Transverse colon (tissue), 4 donors: ENCODE data around the gene ZNF385D. TPM values are rescaled to one million over a fixed set of nuclear protein-coding genes. Genes with fewer than 3 reads are reported as not detected.

ENCODE experiments used
- DNase-seq: peaks from one replicate; pipeline ENCODE4 v3.0.0-alpha.2; 2019
- H3K27ac ChIP-seq, 4 donors: fragments of 200-600 bp; sonication (generic); 2 replicates each; pipeline ENCODE4 v1.5.1; 2016 to 2018; ENCODE audit warnings: inconsistent platforms in 4 of 4
- H3K27me3 ChIP-seq: fragments of 200-600 bp; sonication (generic); 2 replicates; pipeline ENCODE4 v1.5.1; 2017; ENCODE audit warnings: inconsistent platforms
- H3K36me3 ChIP-seq, 4 donors: fragments of 200-600 bp; sonication (generic); 2 replicates each; pipeline ENCODE4 v1.5.1; 2017 to 2019; ENCODE audit warnings: inconsistent platforms in 4 of 4
- H3K4me1 ChIP-seq, 4 donors: fragments of 200-600 bp; sonication (generic); 2 replicates each; pipeline ENCODE4 v1.5.1; 2017 to 2020; ENCODE audit warnings: inconsistent platforms in 4 of 4
- H3K4me3 ChIP-seq, 4 donors: fragments of 200-600 bp; sonication (generic); 1 replicate in 1 of 4; 2 replicates in 3 of 4; pipeline versions ENCODE4 v1.5.1 to v1.6.1; 2017 to 2019; ENCODE audit warnings: inconsistent platforms in 4 of 4
- H3K9me3 ChIP-seq, 2 donors: fragments of 200-600 bp; sonication (generic); 2 replicates each; pipeline ENCODE4 v1.5.1; 2017 to 2019; ENCODE audit warnings: inconsistent platforms in 2 of 2
- EP300 ChIP-seq: sonication (generic); formaldehyde crosslinking; IDR thresholded peaks from one replicate; pipeline ENCODE4 v1.6.1; 2017; ENCODE audit warnings: antibody characterized with exemption, low read depth
- POLR2A ChIP-seq: fragments of 450-650 bp; IDR thresholded peaks from one replicate; pipeline ENCODE4 v1.6.1; 2016; ENCODE audit warnings: antibody characterized with exemption, mild to moderate bottlenecking, moderate library complexity
- POLR2AphosphoS5 ChIP-seq, 3 donors: sonication (generic); formaldehyde crosslinking; IDR thresholded peaks; one replicate each; pipeline ENCODE4 v1.6.1; 2016; ENCODE audit warnings: antibody characterized with exemption in 3 of 3
- WGBS, 2 donors: methylation state at CpG; one replicate each; pipeline ENCODE4 v1.1.5; 2018; ENCODE audit warnings: low coverage in 1 of 2; 5-methylcytosine and 5-hydroxymethylcytosine counted together
- in situ Hi-C, 4 donors: fragments of 200-750 bp; cut with MboI; loops; one replicate each; pipeline versions ENCODE4 v1.15.0 to v1.15.1; 2017; ENCODE audit warnings: low sequenced_read_pairs in 3 of 4, low pct_ligation_motif_present in 1 of 4, low pct_unique_long_range_greater_than_20kb in 1 of 4
- intact Hi-C: fragments of 100-400 bp; cut with DNase I; formaldehyde crosslinking; loops from one replicate; pipeline ENCODE4 v1.15.1; 2023; ENCODE audit warnings: low total_unique reads
- total RNA-seq, 4 donors: library from RNA; depleted of rRNA; stranded (reverse); fragments of >200 nt; gene quantifications; one replicate each; pipeline ENCODE4 v1.1.0, GENCODE V29; 2016
- TF ChIP-seq, protein P1 (sequence below), 5 experiments: fragments of 200-600 bp in 3 of 5; fragments of 450-650 bp in 2 of 5; sonication (generic) in 3 of 5; IDR thresholded peaks; 1 replicate in 2 of 5; 2 replicates in 3 of 5; pipeline ENCODE4 v1.5.1; 2016 to 2017; ENCODE audit warnings: antibody characterized with exemption in 5 of 5, inconsistent platforms in 3 of 5, mild to moderate bottlenecking in 2 of 5, moderate library complexity in 1 of 5

ZNF385D gene
- total RNA-seq, 4 donors from 2014 or later: 0.40 to 0.75 (median 0.52) TPM

DNA sequence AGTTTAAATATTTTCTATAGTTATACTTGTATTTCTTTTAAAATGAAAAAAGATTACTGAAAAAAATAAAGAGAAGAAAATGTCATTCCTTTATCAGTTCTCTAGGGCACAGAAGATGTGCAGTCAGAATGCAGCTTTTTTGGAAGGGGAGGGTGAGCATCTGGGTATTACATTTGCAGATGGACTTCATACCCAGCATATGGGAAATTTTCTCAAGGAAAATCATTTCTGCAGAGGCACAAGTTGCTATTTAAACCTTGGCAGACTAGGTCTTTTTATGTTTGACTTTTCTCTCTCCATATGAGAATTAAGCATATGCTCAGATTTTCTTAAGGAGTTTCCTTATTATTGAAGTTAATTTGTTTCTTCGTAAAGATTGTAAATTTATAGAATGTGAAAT, 39.5 kb upstream of the ZNF385D start:
- H3K9me3 ChIP-seq: no peaks in the 10 kb centered on the region
- no peaks in the 10 kb centered on the region for H3K27me3 ChIP-seq
- DNase-seq: no peak
- H3K4me3 ChIP-seq: no peak overlapping the region
- WGBS, 2 donors: 75 to 86% methylated on average over 1 of the region's 1 CpG
- H3K27ac ChIP-seq: no peak overlapping the region
- in situ Hi-C loops (no loop called here), intact Hi-C loops (no loop called here)
- H3K36me3 ChIP-seq: no peaks in the 10 kb centered on the region
- TF ChIP-seq, protein P1, sequence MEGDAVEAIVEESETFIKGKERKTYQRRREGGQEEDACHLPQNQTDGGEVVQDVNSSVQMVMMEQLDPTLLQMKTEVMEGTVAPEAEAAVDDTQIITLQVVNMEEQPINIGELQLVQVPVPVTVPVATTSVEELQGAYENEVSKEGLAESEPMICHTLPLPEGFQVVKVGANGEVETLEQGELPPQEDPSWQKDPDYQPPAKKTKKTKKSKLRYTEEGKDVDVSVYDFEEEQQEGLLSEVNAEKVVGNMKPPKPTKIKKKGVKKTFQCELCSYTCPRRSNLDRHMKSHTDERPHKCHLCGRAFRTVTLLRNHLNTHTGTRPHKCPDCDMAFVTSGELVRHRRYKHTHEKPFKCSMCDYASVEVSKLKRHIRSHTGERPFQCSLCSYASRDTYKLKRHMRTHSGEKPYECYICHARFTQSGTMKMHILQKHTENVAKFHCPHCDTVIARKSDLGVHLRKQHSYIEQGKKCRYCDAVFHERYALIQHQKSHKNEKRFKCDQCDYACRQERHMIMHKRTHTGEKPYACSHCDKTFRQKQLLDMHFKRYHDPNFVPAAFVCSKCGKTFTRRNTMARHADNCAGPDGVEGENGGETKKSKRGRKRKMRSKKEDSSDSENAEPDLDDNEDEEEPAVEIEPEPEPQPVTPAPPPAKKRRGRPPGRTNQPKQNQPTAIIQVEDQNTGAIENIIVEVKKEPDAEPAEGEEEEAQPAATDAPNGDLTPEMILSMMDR (IDR thresholded peaks at IDR 0.05): no peak
- TF ChIP-seq POLR2AphosphoS5 (IDR thresholded peaks at IDR 0.05) (no peak), EP300 (no peak)
- H3K4me1 ChIP-seq: no peaks in the 10 kb centered on the region

DNA sequence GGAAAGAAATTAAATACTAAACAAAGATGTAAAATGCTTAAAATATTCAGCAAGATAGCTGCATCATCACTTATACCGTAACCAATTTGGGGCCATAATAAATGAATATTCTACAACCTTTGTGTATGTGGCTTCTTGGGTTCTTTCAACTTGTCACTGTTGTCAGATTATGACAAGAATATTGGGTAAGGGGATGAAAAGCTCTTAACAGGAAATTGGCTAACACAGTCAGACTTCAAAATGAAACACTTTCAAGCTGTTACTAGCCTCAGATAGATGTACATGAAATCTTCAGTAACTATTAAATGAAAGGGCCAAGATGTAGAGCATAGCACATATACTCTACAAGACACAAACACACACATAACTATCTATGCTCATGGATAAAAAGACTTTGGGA, 38.7 kb upstream of the ZNF385D start:
- WGBS, 2 donors: 44 to 100% methylated on average over 1 of the region's 1 CpG
- TF ChIP-seq, protein P1 (IDR thresholded peaks at IDR 0.05): no peak
- TF ChIP-seq POLR2AphosphoS5 (IDR thresholded peaks at IDR 0.05): no peak
- no peak for TF ChIP-seq POLR2A
- TF ChIP-seq EP300: no peak
- intact Hi-C loops: no loop called here

DNA sequence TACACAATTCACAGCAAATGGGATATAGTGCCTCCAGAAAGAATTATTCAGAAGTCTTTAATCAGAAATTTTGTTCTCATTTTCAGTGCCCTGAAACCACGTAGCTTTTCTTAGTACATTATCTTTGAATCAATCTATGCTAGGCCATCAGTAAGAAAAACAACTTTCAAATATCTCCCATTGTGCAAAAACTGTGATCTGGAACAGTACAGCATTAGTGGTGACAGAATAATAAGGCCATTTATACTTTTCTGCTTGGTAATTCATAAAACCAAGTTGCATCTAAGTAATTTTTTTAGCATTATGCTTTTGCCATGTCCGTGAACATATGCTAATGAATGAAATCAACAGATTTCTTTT, 35.4 kb upstream of the ZNF385D start:
- TF ChIP-seq, protein P1 (IDR thresholded peaks at IDR 0.05): no peak
- no peak for TF ChIP-seq POLR2A
- no peak for TF ChIP-seq POLR2AphosphoS5 (IDR thresholded peaks at IDR 0.05)
- TF ChIP-seq EP300: no peak
- WGBS, 2 donors: 51 to 68% methylated on average over 2 of the region's 2 CpGs
- intact Hi-C loops: no loop called here

More for the DNA sequence above, 38.7 kb upstream of the ZNF385D start:
- Histone ChIP-seq H3K4me1 (no peaks in the 10 kb centered on the region), H3K27ac (no peak overlapping the region), H3K9me3 (no peaks in the 10 kb centered on the region), H3K4me3 (no peak overlapping the region), H3K27me3 (no peaks in the 10 kb centered on the region), H3K36me3 (no peaks in the 10 kb centered on the region)
- in situ Hi-C loops: no loop called here
- DNase-seq: no peak

DNA sequence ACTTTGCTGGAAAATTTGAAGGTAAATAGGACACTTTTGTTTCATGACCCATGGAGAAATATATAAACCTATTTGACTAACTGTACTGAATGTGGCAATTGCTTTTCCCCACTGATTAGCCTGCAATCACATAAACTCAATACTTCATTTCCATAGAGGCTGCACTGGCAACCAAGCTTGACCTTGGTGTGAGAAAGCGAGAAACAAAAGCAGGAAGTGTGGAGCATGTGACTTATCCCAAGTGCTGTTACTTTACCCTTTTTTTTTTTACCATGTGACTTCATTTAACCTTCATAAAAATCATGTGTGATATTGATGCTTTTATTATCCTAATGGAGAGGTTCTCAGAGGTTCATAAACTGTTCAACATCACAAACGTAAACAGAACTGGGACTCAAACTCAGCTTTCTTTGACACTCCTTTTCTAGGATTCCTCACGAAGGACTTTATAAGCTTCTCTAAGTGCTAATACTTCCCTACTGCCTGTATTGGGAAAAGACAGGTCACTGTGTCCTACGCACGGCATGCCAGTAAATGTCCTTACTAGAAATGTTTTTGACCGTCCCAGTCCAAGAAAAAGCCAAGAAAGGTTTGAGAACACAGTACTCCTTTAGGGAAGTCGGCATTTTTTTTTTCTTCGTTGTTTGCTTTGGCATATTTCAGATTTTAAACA, 34.9 kb upstream of the ZNF385D start:
- H3K9me3 ChIP-seq: no peaks in the 10 kb centered on the region
- WGBS, 2 donors: 65 to 67% methylated on average over 6 to 8 of the region's 8 CpGs
- H3K4me3 ChIP-seq: no peak overlapping the region
- H3K27ac ChIP-seq: no peak overlapping the region
- TF ChIP-seq, protein P1 (IDR thresholded peaks at IDR 0.05): no peak
- TF ChIP-seq POLR2A (no peak), EP300 (no peak), POLR2AphosphoS5 (IDR thresholded peaks at IDR 0.05) (no peak)
- H3K4me1 ChIP-seq: no peaks in the 10 kb centered on the region
- H3K27me3 ChIP-seq: no peaks in the 10 kb centered on the region
- in situ Hi-C loops: no loop called here
- H3K36me3 ChIP-seq: no peaks in the 10 kb centered on the region
- DNase-seq: no peak
- intact Hi-C loops: no loop called here

More for the DNA sequence above, 35.4 kb upstream of the ZNF385D start:
- in situ Hi-C loops: no loop called here
- H3K9me3 ChIP-seq: no peaks in the 10 kb centered on the region
- no peak overlapping the region for H3K4me3 ChIP-seq
- H3K27me3 ChIP-seq: no peaks in the 10 kb centered on the region
- H3K36me3 ChIP-seq: no peaks in the 10 kb centered on the region
- H3K4me1 ChIP-seq: no peaks in the 10 kb centered on the region
- no peak for DNase-seq
- H3K27ac ChIP-seq: no peak overlapping the region
